SK-N-SH treated with all-trans-retinoic acid at 6 μM for 48 hours (cell line): ENCODE data around the gene TOPBP1.

Experiments
- CREB5 ChIP-seq: fragments of 250-450 bp; sonication (Bioruptor Pico); IDR thresholded peaks from 2 replicates; pipeline ENCODE4 v1.5.1; 2020; ENCODE audit warnings: low read depth, mild to moderate bottlenecking, moderate library complexity
- PATZ1 ChIP-seq: fragments of 250-450 bp; sonication (Bioruptor Pico); IDR thresholded peaks from 2 replicates; pipeline ENCODE4 v1.8.0; 2020; ENCODE audit warnings: mild to moderate bottlenecking, moderate library complexity, borderline replicate concordance
- ZFP3 ChIP-seq: fragments of 250-450 bp; sonication (Bioruptor Pico); IDR thresholded peaks from 2 replicates; pipeline ENCODE4 v1.5.0; 2020; ENCODE audit warnings: mild to moderate bottlenecking, moderate library complexity
- ZNF565 ChIP-seq: fragments of 450-650 bp; formaldehyde crosslinking; conservative IDR thresholded peaks from 2 replicates; pipeline ENCODE4 v1.5.0; 2020; ENCODE audit warnings: low read depth, mild to moderate bottlenecking, moderate library complexity
- ZNF8 ChIP-seq: fragments of 450-650 bp; formaldehyde crosslinking; IDR thresholded peaks from 2 replicates; pipeline ENCODE4 v1.5.0; 2020; ENCODE audit warnings: mild to moderate bottlenecking, moderate library complexity

GRCh38 chr3:133633439-133633838 lies 28.3 kb downstream of the TOPBP1 start:
- TF ChIP-seq PATZ1 (CRISPR knock-in tag) (no peak), ZFP3 (CRISPR knock-in tag) (no peak), ZNF8 (CRISPR knock-in tag) (no peak), CREB5 (CRISPR knock-in tag) (no peak), ZNF565 (CRISPR knock-in tag) (no peak)
